DND-41 (cell line): ENCODE measurements around the gene ARID5A.

Experiments used
- CTCF ChIP-seq: IDR thresholded peaks from 2 replicates; pipeline ENCODE4 v1.5.1; 2012; ENCODE audit warnings: borderline replicate concordance, low read length, moderate library complexity, mild to moderate bottlenecking; ENCODE audit not compliant: poor library complexity, severe bottlenecking; ENCODE audit errors: extremely low read depth
- EZH2 ChIP-seq: IDR thresholded peaks from 3 replicates; pipeline ENCODE4 v1.6.1; 2012; ENCODE audit warnings: borderline replicate concordance, low read depth, mild to moderate bottlenecking, moderate library complexity, low read length, inconsistent platforms; ENCODE audit not compliant: severe bottlenecking

- TF ChIP-seq CTCF (no peak), EZH2 (no peak)
Measured at GRCh38 chr2:96500385-96501066, 36.0 kb upstream of the ARID5A start.
